ENCODE results near the gene CYSLTR1.

Gene CYSLTR1

DNA sequence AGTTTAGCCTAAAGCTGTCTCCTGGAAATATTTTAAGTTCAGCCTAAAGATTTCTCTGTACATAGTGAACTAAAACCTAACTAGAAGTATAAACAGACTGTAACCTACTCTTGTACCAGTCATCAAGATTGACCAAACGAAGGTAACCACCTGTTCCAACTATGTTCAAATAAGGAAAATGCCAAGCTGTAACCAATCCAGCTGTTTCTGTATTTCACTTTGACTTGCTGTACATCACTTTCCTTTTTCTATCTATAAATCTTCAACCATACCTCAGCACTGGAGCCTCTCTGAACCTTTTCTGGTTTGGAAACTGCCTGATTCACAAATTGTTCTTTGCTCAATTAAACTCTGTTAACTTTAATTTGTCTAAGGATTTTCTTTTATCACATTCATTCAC, 3.1 kb upstream of the CYSLTR1 start:
- no peaks in the 10 kb centered on the region for H3K36me3 ChIP-seq (ENCODE audit: control insufficient read depth in 4 of 4, insufficient read depth in 4 of 4, low read length in 3 of 4)
- WGBS (ENCODE audit: insufficient coverage), result 7% methylated on average over 1 of the region's 1 CpG
- H3K9me3 ChIP-seq (ENCODE audit: control extremely low read depth in 1 of 5, control insufficient read depth in 4 of 5, insufficient read depth in 2 of 5, low read depth in 1 of 5, low read length in 4 of 5), result no peaks in the 10 kb centered on the region
- H3K27ac ChIP-seq (ENCODE audit: insufficient read depth in 1 of 2, low read depth in 1 of 2, low read length in 2 of 2, poor library complexity in 1 of 2, severe bottlenecking in 2 of 2), result no peak overlapping the region
- CTCF ChIA-PET, result no interaction called here
- H3K27me3 ChIP-seq (replicated peaks in 2 of 5; ENCODE audit: control insufficient read depth in 4 of 5, insufficient read depth in 5 of 5, low read length in 4 of 5), result no peaks in the 10 kb centered on the region
- no peak overlapping the region for H3K4me3 ChIP-seq (ENCODE audit: control insufficient read depth in 1 of 7, extremely low read depth in 1 of 7, insufficient read depth in 4 of 7, low read depth in 2 of 7, low read length in 6 of 7)
- DNase-seq, result no peak
- POLR2A ChIA-PET, result no interaction called here
- H3K4me1 ChIP-seq (ENCODE audit: control extremely low read depth in 1 of 4, control insufficient read depth in 4 of 4, insufficient read depth in 4 of 4, low read length in 3 of 4), result peaks cover 4 to 33% (median 25%) of the 10 kb centered on the region in 4 experiments

DNA sequence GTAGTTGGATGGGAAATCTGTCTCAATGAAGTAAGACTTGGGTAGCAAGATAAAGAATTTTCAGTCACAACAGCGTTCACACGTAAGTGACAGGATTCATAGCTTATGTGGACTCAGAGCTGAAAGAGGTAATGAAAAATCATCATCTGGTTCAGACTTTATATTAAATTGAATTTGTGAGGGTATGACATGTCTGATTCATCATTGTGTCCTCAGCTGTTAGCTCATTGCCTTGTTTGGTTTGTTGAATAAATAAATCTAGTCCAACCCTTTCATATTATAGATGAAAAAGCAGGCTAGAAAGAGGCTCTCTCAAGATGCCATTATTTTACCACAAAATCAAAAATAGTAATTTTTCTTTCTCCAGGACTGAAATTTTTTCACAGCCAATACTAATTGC, 2.7 kb upstream of the CYSLTR1 start:
- CTCF ChIA-PET, result no interaction called here
- H3K9me3 ChIP-seq (ENCODE audit: control extremely low read depth in 1 of 5, control insufficient read depth in 4 of 5, insufficient read depth in 2 of 5, low read depth in 1 of 5, low read length in 4 of 5), result no peaks in the 10 kb centered on the region
- no peak overlapping the region for H3K4me3 ChIP-seq (ENCODE audit: control insufficient read depth in 1 of 7, extremely low read depth in 1 of 7, insufficient read depth in 4 of 7, low read depth in 2 of 7, low read length in 6 of 7)
- no peak overlapping the region for H3K27ac ChIP-seq (ENCODE audit: insufficient read depth in 1 of 2, low read depth in 1 of 2, low read length in 2 of 2, poor library complexity in 1 of 2, severe bottlenecking in 2 of 2)
- no peak for DNase-seq
- POLR2A ChIA-PET, result no interaction called here
- 79% methylated on average over 2 of the region's 2 CpGs for WGBS (ENCODE audit: insufficient coverage)
- H3K4me1 ChIP-seq (ENCODE audit: control extremely low read depth in 1 of 4, control insufficient read depth in 4 of 4, insufficient read depth in 4 of 4, low read length in 3 of 4), result peaks cover 4 to 36% (median 26%) of the 10 kb centered on the region in 4 experiments
- no peaks in the 10 kb centered on the region for H3K36me3 ChIP-seq (ENCODE audit: control insufficient read depth in 4 of 4, insufficient read depth in 4 of 4, low read length in 3 of 4)
- H3K27me3 ChIP-seq (replicated peaks in 2 of 5; ENCODE audit: control insufficient read depth in 4 of 5, insufficient read depth in 5 of 5, low read length in 4 of 5), result no peaks in the 10 kb centered on the region

DNA sequence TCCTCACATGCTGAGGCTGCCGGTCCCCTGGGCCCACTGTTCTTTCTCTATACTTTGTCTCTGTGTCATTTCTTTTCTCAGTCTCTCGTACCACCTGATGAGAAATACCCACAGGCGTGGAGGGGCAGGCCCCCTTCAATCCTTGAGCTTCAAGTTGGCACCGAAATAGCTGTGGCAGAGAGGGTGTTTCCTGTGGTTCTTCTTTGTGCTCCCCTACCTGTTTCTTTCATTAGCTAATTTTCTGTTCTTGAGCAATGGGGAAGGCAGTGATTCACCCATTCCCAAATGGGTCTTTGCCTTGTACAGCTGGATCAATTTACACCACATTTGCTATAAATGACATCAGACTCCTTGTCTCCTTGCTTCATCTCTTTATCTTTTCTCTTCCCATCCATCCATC, 2.1 kb upstream of the CYSLTR1 start:
- CTCF ChIA-PET, result no interaction called here

DNA sequence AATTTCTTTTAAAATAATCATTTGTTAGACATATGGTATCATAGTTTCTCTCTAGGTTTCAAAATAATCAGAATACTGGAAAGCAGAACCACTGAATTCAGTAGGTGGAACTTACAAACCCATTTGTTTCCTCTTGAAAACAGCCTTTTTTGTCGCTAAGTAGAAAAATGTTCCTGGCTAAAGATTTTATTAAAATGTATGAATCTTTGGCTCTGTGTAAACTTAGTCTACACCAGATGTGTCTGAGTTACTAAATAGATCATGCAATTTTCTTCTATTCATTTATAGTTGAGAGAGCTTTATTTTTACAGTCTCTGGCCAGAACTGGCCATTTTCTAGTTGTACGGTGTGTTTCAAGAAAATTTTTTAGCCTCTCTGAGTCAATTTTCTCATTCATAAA, 1.0 kb downstream of the CYSLTR1 start:
- H3K9me3 ChIP-seq (ENCODE audit: control extremely low read depth in 1 of 5, control insufficient read depth in 4 of 5, insufficient read depth in 2 of 5, low read depth in 1 of 5, low read length in 4 of 5), result no peaks in the 10 kb centered on the region
- H3K4me1 ChIP-seq (ENCODE audit: control extremely low read depth in 1 of 4, control insufficient read depth in 4 of 4, insufficient read depth in 4 of 4, low read length in 3 of 4), result peaks cover 15 to 56% (median 46%) of the 10 kb centered on the region in 4 experiments
- H3K27ac ChIP-seq (ENCODE audit: insufficient read depth in 1 of 2, low read depth in 1 of 2, low read length in 2 of 2, poor library complexity in 1 of 2, severe bottlenecking in 2 of 2), result peak overlapping the region; percentile 51 to 77
- DNase-seq, result no peak
- H3K4me3 ChIP-seq (ENCODE audit: control insufficient read depth in 1 of 7, extremely low read depth in 1 of 7, insufficient read depth in 4 of 7, low read depth in 2 of 7, low read length in 6 of 7), result peak overlapping the region in 6 of 7 experiments; percentile 59 to 84 (median 75)
- POLR2A ChIA-PET, result no interaction called here
- CTCF ChIA-PET, result no interaction called here
- H3K36me3 ChIP-seq (ENCODE audit: control insufficient read depth in 4 of 4, insufficient read depth in 4 of 4, low read length in 3 of 4), result no peaks in the 10 kb centered on the region
- no CpG with 5 or more reads among the region's 2 CpGs for WGBS (ENCODE audit: insufficient coverage)
- H3K27me3 ChIP-seq (replicated peaks in 2 of 5; ENCODE audit: control insufficient read depth in 4 of 5, insufficient read depth in 5 of 5, low read length in 4 of 5), result no peaks in the 10 kb centered on the region

More for the DNA sequence above, 2.1 kb upstream of the CYSLTR1 start:
- H3K4me1 ChIP-seq (ENCODE audit: control extremely low read depth in 1 of 4, control insufficient read depth in 4 of 4, insufficient read depth in 4 of 4, low read length in 3 of 4), result peaks cover 6 to 41% (median 29%) of the 10 kb centered on the region in 4 experiments
- POLR2A ChIA-PET, result no interaction called here
- peak in 2 of 3 donors; percentile 30 to 46 for DNase-seq
- no peaks in the 10 kb centered on the region for H3K27me3 ChIP-seq (replicated peaks in 2 of 5; ENCODE audit: control insufficient read depth in 4 of 5, insufficient read depth in 5 of 5, low read length in 4 of 5)
- no peaks in the 10 kb centered on the region for H3K9me3 ChIP-seq (ENCODE audit: control extremely low read depth in 1 of 5, control insufficient read depth in 4 of 5, insufficient read depth in 2 of 5, low read depth in 1 of 5, low read length in 4 of 5)
- H3K4me3 ChIP-seq (ENCODE audit: control insufficient read depth in 1 of 7, extremely low read depth in 1 of 7, insufficient read depth in 4 of 7, low read depth in 2 of 7, low read length in 6 of 7), result no peak overlapping the region
- WGBS (ENCODE audit: insufficient coverage), result 35% methylated on average over 2 of the region's 4 CpGs
- no peaks in the 10 kb centered on the region for H3K36me3 ChIP-seq (ENCODE audit: control insufficient read depth in 4 of 4, insufficient read depth in 4 of 4, low read length in 3 of 4)
- H3K27ac ChIP-seq (ENCODE audit: insufficient read depth in 1 of 2, low read depth in 1 of 2, low read length in 2 of 2, poor library complexity in 1 of 2, severe bottlenecking in 2 of 2), result no peak overlapping the region

- ChIA-PET CTCF (no interaction called here), POLR2A (no interaction called here)
- no peak overlapping the region for H3K27ac ChIP-seq (ENCODE audit: insufficient read depth in 1 of 2, low read depth in 1 of 2, low read length in 2 of 2, poor library complexity in 1 of 2, severe bottlenecking in 2 of 2)
- no peaks in the 10 kb centered on the region for H3K9me3 ChIP-seq (ENCODE audit: control extremely low read depth in 1 of 5, control insufficient read depth in 4 of 5, insufficient read depth in 2 of 5, low read depth in 1 of 5, low read length in 4 of 5)
- H3K4me3 ChIP-seq (ENCODE audit: control insufficient read depth in 1 of 7, extremely low read depth in 1 of 7, insufficient read depth in 4 of 7, low read depth in 2 of 7, low read length in 6 of 7), result peak overlapping the region in 2 of 7 experiments; percentile 40 to 50
- H3K4me1 ChIP-seq (ENCODE audit: control extremely low read depth in 1 of 4, control insufficient read depth in 4 of 4, insufficient read depth in 4 of 4, low read length in 3 of 4), result peaks cover 18 to 43% (median 33%) of the 10 kb centered on the region in 4 experiments
- no peaks in the 10 kb centered on the region for H3K36me3 ChIP-seq (ENCODE audit: control insufficient read depth in 4 of 4, insufficient read depth in 4 of 4, low read length in 3 of 4)
- no peak for DNase-seq
- H3K27me3 ChIP-seq (replicated peaks in 2 of 5; ENCODE audit: control insufficient read depth in 4 of 5, insufficient read depth in 5 of 5, low read length in 4 of 5), result no peaks in the 10 kb centered on the region
These were observed 4.5 kb downstream of the CYSLTR1 start for GRCh38 chrX:78322863-78323262.

- H3K27me3 ChIP-seq (replicated peaks in 2 of 5; ENCODE audit: control insufficient read depth in 4 of 5, insufficient read depth in 5 of 5, low read length in 4 of 5), result no peaks in the 10 kb centered on the region
- H3K27ac ChIP-seq (ENCODE audit: insufficient read depth in 1 of 2, low read depth in 1 of 2, low read length in 2 of 2, poor library complexity in 1 of 2, severe bottlenecking in 2 of 2), result no peak overlapping the region
- no peaks in the 10 kb centered on the region for H3K9me3 ChIP-seq (ENCODE audit: control extremely low read depth in 1 of 5, control insufficient read depth in 4 of 5, insufficient read depth in 2 of 5, low read depth in 1 of 5, low read length in 4 of 5)
- H3K4me1 ChIP-seq (ENCODE audit: control extremely low read depth in 1 of 4, control insufficient read depth in 4 of 4, insufficient read depth in 4 of 4, low read length in 3 of 4), result peaks cover 18 to 42% (median 30%) of the 10 kb centered on the region in 4 experiments
- peak; percentile 88 to 96 (median 96) for DNase-seq
- POLR2A ChIA-PET, result no interaction called here
- H3K4me3 ChIP-seq (ENCODE audit: control insufficient read depth in 1 of 7, extremely low read depth in 1 of 7, insufficient read depth in 4 of 7, low read depth in 2 of 7, low read length in 6 of 7), result peak overlapping the region in 2 of 7 experiments; percentile 8 to 50
- CTCF ChIA-PET, result no interaction called here
- no peaks in the 10 kb centered on the region for H3K36me3 ChIP-seq (ENCODE audit: control insufficient read depth in 4 of 4, insufficient read depth in 4 of 4, low read length in 3 of 4)
- no CpG with 5 or more reads among the region's 2 CpGs for WGBS (ENCODE audit: insufficient coverage)
These were observed 5.6 kb downstream of the CYSLTR1 start for GRCh38 chrX:78321809-78322208.

GRCh38 chrX:78316265-78316664, 11.1 kb downstream of the CYSLTR1 start:
- no peaks in the 10 kb centered on the region for H3K9me3 ChIP-seq (ENCODE audit: control extremely low read depth in 1 of 5, control insufficient read depth in 4 of 5, insufficient read depth in 2 of 5, low read depth in 1 of 5, low read length in 4 of 5)
- H3K27me3 ChIP-seq (replicated peaks in 2 of 5; ENCODE audit: control insufficient read depth in 4 of 5, insufficient read depth in 5 of 5, low read length in 4 of 5), result no peaks in the 10 kb centered on the region
- no peak overlapping the region for H3K4me3 ChIP-seq (ENCODE audit: control insufficient read depth in 1 of 7, extremely low read depth in 1 of 7, insufficient read depth in 4 of 7, low read depth in 2 of 7, low read length in 6 of 7)
- 79% methylated on average over 2 of the region's 2 CpGs for WGBS (ENCODE audit: insufficient coverage)
- H3K36me3 ChIP-seq (ENCODE audit: control insufficient read depth in 4 of 4, insufficient read depth in 4 of 4, low read length in 3 of 4), result peaks cover 0 to 3% (median 0%) of the 10 kb centered on the region in 4 experiments
- ChIA-PET CTCF (no interaction called here), POLR2A (no interaction called here)
- H3K4me1 ChIP-seq (ENCODE audit: control extremely low read depth in 1 of 4, control insufficient read depth in 4 of 4, insufficient read depth in 4 of 4, low read length in 3 of 4), result peaks cover 0 to 21% (median 7%) of the 10 kb centered on the region in 4 experiments
- DNase-seq, result no peak
- H3K27ac ChIP-seq (ENCODE audit: insufficient read depth in 1 of 2, low read depth in 1 of 2, low read length in 2 of 2, poor library complexity in 1 of 2, severe bottlenecking in 2 of 2), result no peak overlapping the region
